Karpas-422 (cell line): ENCODE results near the gene PKNOX2. TPM values are rescaled to one million over a fixed set of nuclear protein-coding genes. Genes with fewer than 3 reads are reported as not detected.

Experiments
- DNase-seq: peaks from one replicate; pipeline ENCODE4 v3.0.0-alpha.2; 2015
- H2AFZ ChIP-seq: fragments of 200-600 bp; sonication (generic); 2 replicates; pipeline ENCODE4 v1.6.1; 2014; ENCODE audit warnings: antibody characterized with exemption, low read length, mixed read lengths
- H3K27ac ChIP-seq: fragments of 200-600 bp; sonication (generic); 2 replicates; pipeline ENCODE4 v1.5.1; 2014; ENCODE audit warnings: mild to moderate bottlenecking, low read length, moderate library complexity
- H3K27me3 ChIP-seq: fragments of 200-600 bp; sonication (generic); 2 replicates; pipeline ENCODE4 v1.6.1; 2014; ENCODE audit warnings: low read length, mixed read lengths
- H3K36me3 ChIP-seq: fragments of 200-600 bp; sonication (generic); 2 replicates; pipeline ENCODE4 v1.6.1; 2014; ENCODE audit warnings: low read length, mixed read lengths; ENCODE audit not compliant: insufficient read depth
- H3K4me1 ChIP-seq: fragments of 200-600 bp; sonication (generic); 2 replicates; pipeline ENCODE4 v1.6.1; 2014; ENCODE audit warnings: mild to moderate bottlenecking, low read length, mixed read lengths
- H3K4me2 ChIP-seq: fragments of 200-600 bp; sonication (generic); 2 replicates; pipeline ENCODE4 v1.6.1; 2014; ENCODE audit warnings: low read length, low read depth, mild to moderate bottlenecking; ENCODE audit not compliant: poor library complexity, severe bottlenecking
- H3K4me3 ChIP-seq: fragments of 200-600 bp; sonication (generic); 2 replicates; pipeline ENCODE4 v1.5.1; 2014; ENCODE audit warnings: mild to moderate bottlenecking, antibody characterized with exemption, low read length, mixed read lengths
- H3K79me2 ChIP-seq: fragments of 200-600 bp; sonication (generic); 2 replicates; pipeline ENCODE4 v1.6.1; 2014; ENCODE audit warnings: mild to moderate bottlenecking, low read length, mixed read lengths
- H3K9ac ChIP-seq: fragments of 200-600 bp; sonication (generic); 2 replicates; pipeline ENCODE4 v1.6.0; 2014; ENCODE audit warnings: low read length
- H3K9me2 ChIP-seq: fragments of 200-600 bp; sonication (generic), shearing (Covaris generic); replicated peaks from 2 replicates; pipeline ENCODE4 v1.6.0; 2014; ENCODE audit warnings: mild to moderate bottlenecking, low read length, moderate library complexity; ENCODE audit not compliant: insufficient read depth
- H3K9me3 ChIP-seq: fragments of 300-700, 200-600 bp; sonication (generic); 2 replicates; pipeline ENCODE4 v1.6.1; 2014; ENCODE audit warnings: low read length, mixed read lengths
- H4K20me1 ChIP-seq: fragments of 200-600 bp; sonication (generic); 2 replicates; pipeline ENCODE4 v1.6.1; 2014; ENCODE audit warnings: mild to moderate bottlenecking, antibody characterized with exemption, low read length, low read depth; ENCODE audit not compliant: insufficient read depth
- total RNA-seq: library from RNA; depleted of rRNA; stranded (reverse); fragments of >200 nt; shearing (Covaris generic); gene quantifications from 2 replicates; pipeline ENCODE4 v1.2.3, GENCODE V29; 2014; ENCODE audit warnings: low replicate concordance

The PKNOX2 gene
- total RNA-seq, 1 experiment from 2014 or later, result 1.5 TPM

DNA sequence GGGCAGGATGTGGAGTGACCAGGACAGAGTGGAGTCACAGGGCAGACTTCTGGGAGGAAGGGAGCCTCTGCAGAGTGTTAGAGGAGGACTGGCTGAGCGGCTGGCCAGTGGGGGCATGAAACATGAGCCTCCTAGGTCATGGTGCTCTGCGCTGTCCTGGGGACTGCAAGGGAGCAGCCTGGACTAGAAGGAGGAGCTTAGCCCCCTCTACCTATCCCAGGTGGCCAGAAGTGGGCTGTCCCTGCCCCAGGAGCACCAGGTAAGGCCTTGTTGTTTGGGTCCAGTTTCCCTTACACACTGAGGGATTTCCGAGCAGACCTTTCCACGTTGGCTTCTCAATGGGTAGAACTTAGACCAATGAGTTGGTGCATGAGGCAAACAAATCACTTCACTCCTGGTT, 7.4 kb downstream of the PKNOX2 start:
- Histone ChIP-seq H2AFZ (no peak overlapping the region), H3K9ac (no peak overlapping the region), H3K4me1 (no peaks in the 10 kb centered on the region), H3K36me3 (no peaks in the 10 kb centered on the region), H3K9me2 (no peaks in the 10 kb centered on the region), H4K20me1 (no peaks in the 10 kb centered on the region), H3K9me3 (no peaks in the 10 kb centered on the region), H3K4me3 (no peak overlapping the region), H3K27ac (no peak overlapping the region), H3K4me2 (no peak overlapping the region), H3K79me2 (no peaks in the 10 kb centered on the region), H3K27me3 (no peaks in the 10 kb centered on the region)
- no peak for DNase-seq

DNA sequence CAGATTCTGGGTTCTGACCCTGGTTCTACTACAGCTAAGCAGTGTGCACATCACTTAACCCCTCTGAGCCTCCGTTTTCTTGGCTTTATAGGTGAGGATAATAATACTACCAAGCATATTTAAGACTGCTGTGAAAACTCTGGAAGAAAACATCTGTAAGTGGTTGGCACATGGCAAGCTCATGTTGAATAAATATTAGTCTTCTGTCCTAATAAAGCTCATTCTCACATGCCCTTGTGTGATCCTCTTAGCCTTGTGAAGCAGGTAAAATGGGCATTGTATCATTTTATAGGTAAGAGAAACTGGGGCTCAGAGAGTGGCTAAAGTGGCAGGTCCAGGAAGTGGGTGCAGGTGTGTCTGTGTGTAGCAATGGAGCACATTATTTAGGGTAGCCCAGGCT, 8.5 kb downstream of the PKNOX2 start:
- Histone ChIP-seq H3K27me3 (no peaks in the 10 kb centered on the region), H2AFZ (no peak overlapping the region)

DNA sequence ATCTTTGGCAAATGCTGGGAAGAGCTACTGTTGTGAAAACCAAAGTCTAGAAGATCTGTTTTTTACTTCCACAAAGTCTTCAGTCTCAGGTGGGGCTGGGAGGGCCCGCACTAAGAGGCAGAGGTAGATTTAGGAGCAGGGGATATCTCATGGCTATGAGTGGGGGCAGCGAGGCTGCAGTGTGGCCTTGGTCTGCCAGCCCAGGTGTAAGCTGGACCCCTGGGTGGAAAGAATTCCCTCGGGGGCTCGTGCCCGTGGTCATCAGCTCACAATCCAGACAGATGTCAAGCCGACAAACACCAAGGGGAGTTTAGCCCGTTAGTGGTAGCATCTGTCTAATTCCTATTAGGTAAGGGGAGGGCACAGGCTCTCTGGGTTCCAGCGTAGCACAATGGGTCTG, 9.0 kb downstream of the PKNOX2 start:
- no peak overlapping the region for H3K9ac ChIP-seq
- no peaks in the 10 kb centered on the region for H3K9me2 ChIP-seq
- no peak overlapping the region for H3K27ac ChIP-seq
- H3K4me1 ChIP-seq, result no peaks in the 10 kb centered on the region
- H4K20me1 ChIP-seq, result no peaks in the 10 kb centered on the region
- no peak overlapping the region for H2AFZ ChIP-seq
- no peaks in the 10 kb centered on the region for H3K36me3 ChIP-seq
- H3K27me3 ChIP-seq, result no peaks in the 10 kb centered on the region
- H3K79me2 ChIP-seq, result no peaks in the 10 kb centered on the region
- no peak for DNase-seq
- no peak overlapping the region for H3K4me3 ChIP-seq
- no peaks in the 10 kb centered on the region for H3K9me3 ChIP-seq
- no peak overlapping the region for H3K4me2 ChIP-seq

More for the DNA sequence above, 8.5 kb downstream of the PKNOX2 start:
- Histone ChIP-seq H3K27ac (no peak overlapping the region), H3K9ac (no peak overlapping the region), H3K36me3 (no peaks in the 10 kb centered on the region), H3K4me2 (no peak overlapping the region), H3K4me1 (no peaks in the 10 kb centered on the region), H3K9me3 (no peaks in the 10 kb centered on the region), H3K4me3 (no peak overlapping the region), H3K9me2 (no peaks in the 10 kb centered on the region), H3K79me2 (no peaks in the 10 kb centered on the region), H4K20me1 (no peaks in the 10 kb centered on the region)
- no peak for DNase-seq

DNA sequence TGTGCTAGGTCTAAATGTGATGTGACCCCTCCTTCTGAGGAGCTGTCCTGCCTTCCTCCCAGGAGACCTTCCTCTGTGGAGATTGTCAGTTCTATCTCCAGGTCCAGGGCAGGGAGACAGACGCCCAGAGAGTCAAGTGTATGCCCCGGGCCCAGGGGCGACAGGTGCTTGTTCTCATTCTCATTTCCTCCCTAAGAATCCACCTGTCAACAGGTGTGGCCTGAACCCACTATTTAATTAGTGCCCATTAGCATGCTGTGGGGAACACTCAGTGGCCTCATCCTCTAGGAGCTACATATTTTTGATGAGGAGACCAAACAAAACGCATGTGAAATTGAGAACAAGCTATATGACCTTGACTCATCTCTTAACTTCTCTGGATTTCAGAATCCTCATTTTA, 9.5 kb downstream of the PKNOX2 start:
- Histone ChIP-seq H2AFZ (no peak overlapping the region), H3K9me2 (no peaks in the 10 kb centered on the region), H3K9ac (no peak overlapping the region), H4K20me1 (no peaks in the 10 kb centered on the region), H3K4me1 (no peaks in the 10 kb centered on the region), H3K4me2 (no peak overlapping the region), H3K27me3 (no peaks in the 10 kb centered on the region), H3K4me3 (no peak overlapping the region), H3K79me2 (no peaks in the 10 kb centered on the region), H3K27ac (no peak overlapping the region), H3K9me3 (no peaks in the 10 kb centered on the region), H3K36me3 (no peaks in the 10 kb centered on the region)
- no peak for DNase-seq

DNA sequence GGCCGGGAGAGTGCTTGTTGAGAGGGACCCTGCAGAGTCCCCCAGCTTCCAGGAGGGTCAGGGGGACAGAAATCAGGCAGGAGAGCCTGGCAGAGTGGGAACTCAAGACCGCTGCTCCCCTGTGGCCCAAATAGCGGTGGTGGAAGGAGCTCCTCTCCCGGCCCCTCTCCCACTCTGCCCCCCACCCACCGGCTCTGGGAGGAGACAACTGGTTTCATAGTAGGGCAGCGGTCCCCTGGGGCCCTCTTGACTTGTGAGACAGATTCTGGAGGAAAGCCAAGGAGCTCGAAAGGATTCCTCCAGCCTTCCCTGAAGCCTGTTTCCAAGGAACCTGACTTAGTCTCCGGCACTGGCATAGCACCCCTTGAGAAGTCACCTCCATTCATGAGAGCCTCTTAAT, 10.1 kb downstream of the PKNOX2 start:
- no peak overlapping the region for H3K4me3 ChIP-seq
- no peak overlapping the region for H3K27ac ChIP-seq
- H3K4me1 ChIP-seq, result no peaks in the 10 kb centered on the region
- no peaks in the 10 kb centered on the region for H4K20me1 ChIP-seq
- H3K9me3 ChIP-seq, result no peaks in the 10 kb centered on the region
- no peaks in the 10 kb centered on the region for H3K36me3 ChIP-seq
- no peaks in the 10 kb centered on the region for H3K79me2 ChIP-seq
- H3K4me2 ChIP-seq, result no peak overlapping the region
- H2AFZ ChIP-seq, result no peak overlapping the region
- no peak overlapping the region for H3K9ac ChIP-seq
- DNase-seq, result no peak
- H3K9me2 ChIP-seq, result no peaks in the 10 kb centered on the region
- no peaks in the 10 kb centered on the region for H3K27me3 ChIP-seq

DNA sequence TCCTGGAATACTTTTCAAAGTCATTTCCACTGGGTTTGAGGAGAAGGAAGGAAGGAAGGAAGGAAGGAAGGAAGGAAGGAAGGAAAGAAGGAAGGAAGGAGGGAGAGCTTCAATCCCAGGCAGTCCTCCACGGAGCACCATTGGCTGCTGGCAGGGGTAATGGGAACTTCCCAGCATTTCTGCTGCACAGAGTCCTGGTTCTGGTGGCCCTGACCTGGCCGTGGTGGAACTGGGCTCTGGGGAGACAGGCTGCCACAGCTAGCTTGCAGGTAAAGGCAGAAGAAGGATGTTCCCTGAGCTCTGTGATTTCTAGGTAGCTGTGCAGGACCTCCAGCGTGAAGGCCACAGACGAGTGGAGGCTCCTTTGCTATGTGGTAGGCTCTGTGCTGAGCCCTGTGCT, 10.6 kb downstream of the PKNOX2 start:
- H3K79me2 ChIP-seq, result no peaks in the 10 kb centered on the region
- H4K20me1 ChIP-seq, result no peaks in the 10 kb centered on the region
- no peak for DNase-seq
- no peaks in the 10 kb centered on the region for H3K27me3 ChIP-seq
- no peak overlapping the region for H3K9ac ChIP-seq
- H3K4me2 ChIP-seq, result no peak overlapping the region
- H3K9me3 ChIP-seq, result no peaks in the 10 kb centered on the region
- no peaks in the 10 kb centered on the region for H3K4me1 ChIP-seq
- no peaks in the 10 kb centered on the region for H3K9me2 ChIP-seq
- no peaks in the 10 kb centered on the region for H3K36me3 ChIP-seq
- no peak overlapping the region for H3K4me3 ChIP-seq
- no peak overlapping the region for H3K27ac ChIP-seq
- no peak overlapping the region for H2AFZ ChIP-seq

DNA sequence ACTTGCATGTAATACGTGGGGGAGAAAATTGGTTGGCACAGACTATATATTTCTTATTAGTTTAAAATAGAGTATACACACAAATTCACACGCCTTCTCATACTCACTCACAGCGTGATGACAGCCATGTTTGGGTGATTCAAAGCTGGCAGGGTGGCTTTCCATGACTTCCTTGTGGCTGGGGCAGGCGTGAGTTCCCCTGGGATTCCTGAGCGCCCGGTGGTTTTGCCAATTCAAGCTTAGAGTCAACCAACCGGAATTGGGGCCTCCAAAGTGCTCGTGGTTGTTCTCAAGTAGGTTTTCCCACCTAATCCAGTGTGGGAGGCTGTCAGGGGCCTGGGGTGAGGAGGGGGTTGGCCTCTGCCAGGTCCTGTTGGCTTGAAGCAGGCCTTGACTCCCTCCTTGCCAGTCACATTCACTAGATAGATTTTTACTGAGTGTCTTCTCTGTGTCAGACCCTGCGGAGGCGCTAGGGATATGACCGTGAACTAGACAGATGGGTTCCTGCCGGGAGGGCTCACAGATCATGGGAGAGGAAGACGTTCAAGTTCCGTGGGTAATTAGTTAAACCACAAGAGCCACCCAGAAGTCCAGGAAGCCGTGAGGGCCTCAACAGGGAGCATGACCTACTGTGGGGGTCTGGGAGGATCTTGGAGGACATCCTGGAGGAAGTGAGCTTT, 11.5 kb downstream of the PKNOX2 start:
- H2AFZ ChIP-seq, result no peak overlapping the region
- H3K4me2 ChIP-seq, result no peak overlapping the region
- no peaks in the 10 kb centered on the region for H3K36me3 ChIP-seq
- H3K9me3 ChIP-seq, result no peaks in the 10 kb centered on the region
- no peaks in the 10 kb centered on the region for H3K4me1 ChIP-seq
- H3K4me3 ChIP-seq, result no peak overlapping the region
- H4K20me1 ChIP-seq, result no peaks in the 10 kb centered on the region
- no peak for DNase-seq
- no peaks in the 10 kb centered on the region for H3K27me3 ChIP-seq
- H3K27ac ChIP-seq, result no peak overlapping the region
- H3K79me2 ChIP-seq, result no peaks in the 10 kb centered on the region
- H3K9ac ChIP-seq, result no peak overlapping the region
- no peaks in the 10 kb centered on the region for H3K9me2 ChIP-seq

DNA sequence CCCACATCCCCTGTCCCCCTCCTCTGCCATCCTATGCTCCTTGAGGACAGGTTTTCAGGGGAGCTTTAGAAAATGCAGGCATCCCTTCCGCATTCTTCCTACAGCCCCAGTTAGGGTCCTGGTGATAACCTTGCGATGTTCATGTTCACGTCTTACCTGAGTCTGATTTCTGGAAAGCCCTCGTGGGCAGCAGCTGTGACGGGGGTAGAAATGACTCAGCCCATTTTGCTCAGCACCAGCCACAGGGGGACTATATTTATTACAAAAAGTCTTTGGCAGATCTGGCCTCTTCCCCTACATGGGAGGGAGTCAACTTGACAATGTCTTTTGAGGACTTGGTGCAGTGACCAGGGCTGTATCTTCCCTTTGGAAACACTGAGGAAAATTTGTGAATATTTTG, 12.3 kb downstream of the PKNOX2 start:
- no peak overlapping the region for H3K27ac ChIP-seq
- no peaks in the 10 kb centered on the region for H3K27me3 ChIP-seq
- H4K20me1 ChIP-seq, result no peaks in the 10 kb centered on the region
- no peak for DNase-seq
- H3K4me2 ChIP-seq, result no peak overlapping the region
- no peaks in the 10 kb centered on the region for H3K9me2 ChIP-seq
- no peaks in the 10 kb centered on the region for H3K36me3 ChIP-seq
- no peaks in the 10 kb centered on the region for H3K4me1 ChIP-seq
- no peaks in the 10 kb centered on the region for H3K79me2 ChIP-seq
- H3K9ac ChIP-seq, result no peak overlapping the region
- H3K9me3 ChIP-seq, result no peaks in the 10 kb centered on the region
- no peak overlapping the region for H3K4me3 ChIP-seq
- H2AFZ ChIP-seq, result no peak overlapping the region

DNA sequence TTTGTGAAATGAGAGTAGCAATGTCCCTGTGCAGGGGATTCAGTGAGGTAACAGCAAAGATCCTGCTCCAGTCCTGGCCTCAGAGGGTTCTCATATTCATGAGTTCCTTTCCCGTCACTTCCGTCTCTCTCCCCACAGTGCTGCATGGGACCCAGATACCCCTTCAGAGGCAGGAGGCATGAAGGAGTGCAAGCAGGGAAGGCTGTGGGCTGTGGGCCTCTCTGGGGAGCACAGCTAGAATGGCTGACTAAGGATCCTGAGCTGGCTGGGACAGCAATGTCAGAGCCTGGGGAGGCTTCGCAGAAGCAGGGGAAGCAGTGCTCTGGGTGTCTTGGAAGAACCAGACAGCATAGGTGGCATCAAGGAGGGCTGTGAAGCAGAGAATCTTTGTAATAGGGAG, 13.0 kb downstream of the PKNOX2 start:
- no peak overlapping the region for H3K4me2 ChIP-seq
- H3K9me3 ChIP-seq, result no peaks in the 10 kb centered on the region
- no peak overlapping the region for H3K9ac ChIP-seq
- no peaks in the 10 kb centered on the region for H4K20me1 ChIP-seq
- no peak overlapping the region for H3K27ac ChIP-seq
- no peaks in the 10 kb centered on the region for H3K27me3 ChIP-seq
- H2AFZ ChIP-seq, result no peak overlapping the region
- H3K36me3 ChIP-seq, result no peaks in the 10 kb centered on the region
- H3K9me2 ChIP-seq, result no peaks in the 10 kb centered on the region
- no peaks in the 10 kb centered on the region for H3K79me2 ChIP-seq
- no peaks in the 10 kb centered on the region for H3K4me1 ChIP-seq
- DNase-seq, result no peak
- H3K4me3 ChIP-seq, result no peak overlapping the region
